HG03439 (cell line): ENCODE data around the gene PDC.

Experiments used
- ATAC-seq: cut with Tn5 transposase; IDR thresholded peaks from one replicate; pipeline ENCODE4 v1.9.1; 2021; ENCODE audit warnings: mild to moderate bottlenecking, moderate library complexity; ENCODE audit not compliant: unreplicated experiment

PDC gene

GRCh38 chr1:186461014-186461413, at the start of gene PDC:
PDC (minus strand) TSS chr1:186461114; CDS start chr1:186449459, 11,655 bp downstream.
- no peak for ATAC-seq

DNA sequence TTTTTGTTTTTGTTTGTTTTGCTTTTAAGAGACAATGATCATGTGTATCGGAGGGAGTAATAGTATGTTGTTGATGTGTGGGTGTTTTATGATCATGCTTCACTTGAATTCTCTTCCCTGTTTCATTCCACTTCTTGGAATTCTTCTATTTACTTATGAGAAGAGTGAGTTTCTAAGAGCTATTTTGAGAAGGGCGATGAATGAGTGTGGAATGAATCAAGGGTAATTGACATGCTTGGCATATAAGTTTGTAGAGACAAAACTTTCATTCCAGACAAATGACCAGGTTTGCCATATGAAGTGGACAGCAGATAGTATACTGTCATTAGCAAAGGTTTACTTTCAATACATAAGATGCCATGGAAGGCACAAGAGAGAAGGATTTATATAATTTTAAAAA, 42.3 kb upstream of the PDC start:
- no peak for ATAC-seq

DNA sequence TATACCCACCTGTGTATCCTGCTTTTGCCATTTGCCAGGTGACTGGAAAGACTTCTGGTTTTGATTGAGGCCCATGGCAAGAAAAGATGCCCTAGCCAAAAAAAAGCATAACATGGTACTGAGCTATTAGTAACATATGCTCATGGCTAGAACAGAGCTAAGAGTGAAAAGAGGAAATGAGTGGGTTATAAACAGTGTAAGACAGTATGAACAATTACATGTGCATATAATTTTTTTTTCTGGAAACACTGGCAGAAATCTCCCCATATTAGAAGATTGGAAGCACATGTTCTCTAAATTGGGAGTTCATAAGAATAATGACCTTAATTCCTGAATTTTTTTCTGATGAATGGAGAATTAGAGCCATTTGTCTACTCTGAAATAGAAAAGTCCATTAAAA, 41.2 kb upstream of the PDC start:
- ATAC-seq: no peak

GRCh38 chr1:186500804-186501203, 39.9 kb upstream of the PDC start:
- no peak for ATAC-seq

GRCh38 chr1:186499571-186499970, 38.7 kb upstream of the PDC start:
- ATAC-seq: no peak

DNA sequence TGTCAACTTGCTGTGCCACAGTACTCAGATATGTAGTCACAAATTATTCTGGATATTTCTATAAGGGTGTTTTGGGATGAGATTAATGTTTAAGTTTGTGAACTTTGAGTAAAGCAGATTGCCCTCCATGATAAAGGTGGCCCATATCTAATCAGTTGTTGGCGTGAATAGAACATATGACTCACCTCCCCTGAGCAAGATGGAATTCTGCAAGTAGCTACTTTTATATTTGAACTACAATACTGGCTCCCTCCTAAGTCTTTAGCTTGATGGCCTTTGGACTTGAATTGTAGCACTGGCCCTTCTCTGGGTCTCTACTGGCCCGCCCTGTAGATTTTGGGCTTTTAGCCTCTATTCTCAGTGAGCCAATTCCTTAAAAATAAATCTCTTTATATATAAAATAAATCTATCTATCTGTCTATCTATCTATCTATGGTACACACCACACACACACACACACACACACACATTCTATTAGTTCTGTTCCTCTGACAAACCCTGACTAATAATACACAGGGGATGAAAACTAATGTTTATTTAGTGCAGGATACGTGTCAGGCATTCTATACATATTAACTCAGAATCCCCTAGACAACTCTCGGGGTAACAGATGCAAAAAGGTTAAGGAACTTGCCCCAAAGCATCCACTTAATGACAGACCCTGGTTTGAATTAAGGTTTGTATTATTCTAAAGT, 37.9 kb upstream of the PDC start:
- ATAC-seq: no peak

- no peak for ATAC-seq
Measured at GRCh38 chr1:186498071-186498470, 37.2 kb upstream of the PDC start.

DNA sequence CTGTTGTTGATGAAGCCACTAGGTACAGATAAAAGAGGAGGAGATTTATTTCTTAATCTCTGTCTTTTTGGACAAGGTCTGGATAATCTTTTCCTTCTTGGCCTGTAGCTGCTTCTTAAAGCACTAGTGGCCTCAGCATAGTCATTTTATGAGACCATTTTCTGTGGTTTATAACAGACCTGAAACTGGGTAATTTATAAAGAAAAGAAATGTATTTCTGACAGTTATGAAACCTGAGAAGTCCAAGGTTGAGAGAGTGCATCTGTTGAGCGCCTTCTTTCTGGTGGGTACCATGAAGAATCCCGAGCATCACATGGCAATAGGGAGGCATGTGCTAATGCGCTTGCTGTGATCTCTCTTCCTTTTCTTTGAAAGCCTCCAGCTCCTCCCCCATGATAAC, 36.7 kb upstream of the PDC start:
- ATAC-seq: no peak

- no peak for ATAC-seq
Measured at GRCh38 chr1:186496171-186496851, 35.4 kb upstream of the PDC start.

DNA sequence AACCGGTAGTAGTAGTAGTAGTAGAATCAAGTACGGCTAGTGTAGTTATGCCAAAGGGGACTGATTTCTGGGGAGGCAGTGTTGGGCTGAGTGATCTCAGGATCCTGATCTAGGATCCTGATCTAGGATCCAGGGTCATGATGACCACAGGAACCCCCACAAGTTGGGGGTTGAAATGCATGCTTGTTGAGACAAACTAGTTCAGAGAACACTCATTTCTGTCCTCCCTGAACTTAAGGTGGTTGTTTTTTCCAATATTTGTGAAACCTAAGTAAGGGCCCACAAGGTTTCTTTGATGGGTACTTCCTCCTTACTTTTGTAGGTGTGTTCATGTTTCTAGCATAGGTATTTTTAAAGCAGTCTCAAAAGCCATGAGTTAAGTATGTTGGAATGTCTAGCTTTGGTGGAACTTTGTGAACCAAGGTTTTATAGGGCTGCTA, 33.9 kb upstream of the PDC start:
- peak; percentile 54 for ATAC-seq

DNA sequence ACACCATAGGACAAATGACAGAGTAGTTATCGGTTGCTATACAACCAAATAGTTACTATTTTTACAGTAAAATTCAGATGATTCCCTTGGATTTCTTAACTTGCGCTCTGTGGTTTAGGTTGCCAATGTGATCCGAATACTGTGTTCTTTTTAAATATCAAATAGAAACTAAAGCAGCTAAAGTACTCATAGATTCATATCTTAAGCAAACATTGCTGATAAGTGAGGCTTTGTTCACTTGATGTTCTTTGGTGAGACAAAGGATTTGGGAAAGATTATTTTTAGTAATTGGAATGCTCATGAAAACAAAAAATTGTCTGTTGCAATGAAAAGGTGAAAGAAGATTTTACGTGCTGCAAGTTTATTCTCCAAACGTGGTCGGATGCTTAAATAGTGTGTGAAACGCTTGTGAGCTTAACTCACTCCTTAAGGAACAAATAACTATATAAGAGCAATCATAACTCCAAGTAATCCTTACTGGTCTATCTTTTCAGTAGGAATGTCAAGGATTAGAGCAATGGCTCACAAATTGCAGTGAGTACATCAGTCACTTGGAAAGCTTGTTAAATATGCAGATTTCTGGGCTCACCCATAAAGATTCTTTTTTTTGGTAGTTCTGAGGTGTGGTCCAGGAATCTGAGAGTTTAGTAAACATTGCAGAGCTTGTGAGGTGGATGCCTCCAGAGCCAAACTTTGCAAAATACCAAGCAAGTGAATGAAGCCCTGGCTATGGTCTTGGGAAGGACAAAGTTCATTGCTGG, 31.8 kb upstream of the PDC start:
- ATAC-seq: no peak

DNA sequence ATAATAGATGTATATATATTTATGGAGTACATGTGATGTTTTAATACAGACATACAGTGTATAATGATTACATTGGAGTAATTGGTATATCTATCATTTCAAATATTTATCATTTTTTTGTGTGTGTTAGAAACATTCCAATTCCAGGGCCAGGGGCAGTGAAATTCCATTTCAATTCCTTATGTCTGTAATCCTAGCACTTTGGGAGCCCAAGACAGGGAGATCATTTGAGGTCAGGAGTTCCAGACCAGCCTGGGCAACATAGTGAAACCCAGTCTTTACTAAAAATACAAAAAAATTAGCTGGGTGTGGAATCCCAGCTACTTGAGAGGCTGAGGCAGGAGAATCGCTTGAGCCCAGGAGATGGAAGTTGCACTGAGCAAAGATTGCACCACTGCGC, 30.4 kb upstream of the PDC start:
- ATAC-seq: no peak

- no peak for ATAC-seq
Measured at GRCh38 chr1:186487163-186487562, 26.2 kb upstream of the PDC start.

GRCh38 chr1:186486061-186486460, 25.1 kb upstream of the PDC start:
- ATAC-seq: no peak

DNA sequence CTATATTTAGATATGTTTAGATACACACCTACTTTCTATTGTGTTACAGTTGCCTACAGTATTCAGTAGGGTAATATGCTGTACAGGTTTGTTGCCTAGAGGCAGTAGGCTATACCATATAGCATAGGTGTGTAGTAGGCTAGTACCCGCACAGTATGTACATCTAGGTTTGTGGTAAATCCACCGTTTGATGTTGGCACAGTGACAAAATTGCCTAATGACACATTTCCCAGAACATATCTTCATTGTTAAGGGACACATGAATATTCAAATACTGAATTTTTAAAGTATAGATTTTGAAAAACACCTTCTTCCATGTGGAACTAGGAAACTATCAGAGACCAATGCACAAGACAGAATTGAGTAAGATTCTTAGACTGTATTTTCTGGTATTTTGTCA, 22.6 kb upstream of the PDC start:
- no peak for ATAC-seq

- ATAC-seq: peak; percentile 72
Measured at GRCh38 chr1:186482661-186483255, 21.8 kb upstream of the PDC start.

DNA sequence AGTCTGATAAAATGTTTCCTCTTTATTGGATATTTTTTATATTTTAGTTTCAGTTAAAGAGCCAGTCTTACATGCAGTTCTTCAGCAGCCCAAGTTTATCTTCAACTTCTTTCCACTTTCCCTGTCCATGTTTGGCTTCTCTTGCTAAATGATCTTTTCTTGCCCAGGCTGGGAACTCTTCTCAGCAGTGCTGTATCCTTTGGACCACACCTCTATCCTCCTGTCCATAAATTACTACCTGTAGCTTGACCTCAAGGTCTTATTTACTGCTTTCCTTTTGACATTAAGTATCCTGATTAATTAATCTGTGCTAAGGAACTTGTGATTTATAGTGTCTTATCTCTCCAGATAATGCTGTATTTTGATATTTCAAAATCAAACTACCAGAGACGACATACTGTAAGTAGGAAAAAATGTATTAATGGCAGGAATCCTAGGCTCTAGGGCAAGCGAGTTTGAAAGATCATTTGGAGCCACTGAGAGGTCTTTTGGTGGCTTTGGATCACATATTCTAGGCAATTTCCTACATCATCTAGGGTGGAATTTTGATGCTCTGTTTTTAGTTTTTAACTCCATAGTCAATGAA, 20.5 kb upstream of the PDC start:
- no peak for ATAC-seq

- ATAC-seq: no peak
Measured at GRCh38 chr1:186479162-186479561, 18.2 kb upstream of the PDC start.

DNA sequence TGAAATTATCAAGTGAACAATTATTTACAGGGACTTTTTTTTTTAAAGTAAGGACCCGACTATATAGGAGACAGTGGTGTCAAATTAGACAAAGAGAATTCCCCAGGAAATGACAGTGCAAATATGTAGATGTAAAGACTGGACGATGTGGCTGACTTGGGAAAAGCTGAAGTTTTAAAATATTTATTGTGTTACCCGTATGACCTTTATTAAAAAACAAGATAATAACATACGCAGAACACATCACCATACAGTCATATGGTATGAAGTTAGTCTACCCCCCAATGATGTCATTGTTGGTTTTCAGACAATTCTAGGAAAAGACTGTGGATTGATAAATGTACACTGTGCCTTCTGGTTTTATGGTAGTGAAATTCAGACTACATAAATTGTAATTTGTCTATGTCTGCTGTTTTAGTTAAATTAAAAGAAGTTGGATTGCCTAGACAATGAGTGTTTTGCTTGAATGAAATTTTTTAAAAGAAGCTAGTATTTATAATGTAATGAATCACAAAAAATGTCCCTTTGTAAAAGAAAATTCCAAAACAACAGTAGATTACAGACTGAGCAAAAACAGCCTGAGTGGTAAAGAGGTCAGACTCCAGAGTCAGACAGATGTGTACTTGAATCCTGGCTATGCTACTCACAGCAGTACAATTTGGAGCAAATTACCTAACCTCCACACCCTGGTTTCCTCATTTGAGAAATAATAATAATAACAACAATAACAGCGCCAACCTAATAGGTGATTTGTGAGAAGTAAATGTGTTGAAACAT, 15.5 kb upstream of the PDC start:
- no peak for ATAC-seq

GRCh38 chr1:186474208-186474607, 13.3 kb upstream of the PDC start:
- ATAC-seq: no peak
